ENCODE data around the gene EFNA2.
"Not testable (repeated sequence)": the region's sequence is repeated elsewhere in the genome, so short reads cannot be mapped to it uniquely, and the experiment has no call there.

EFNA2 gene

DNA sequence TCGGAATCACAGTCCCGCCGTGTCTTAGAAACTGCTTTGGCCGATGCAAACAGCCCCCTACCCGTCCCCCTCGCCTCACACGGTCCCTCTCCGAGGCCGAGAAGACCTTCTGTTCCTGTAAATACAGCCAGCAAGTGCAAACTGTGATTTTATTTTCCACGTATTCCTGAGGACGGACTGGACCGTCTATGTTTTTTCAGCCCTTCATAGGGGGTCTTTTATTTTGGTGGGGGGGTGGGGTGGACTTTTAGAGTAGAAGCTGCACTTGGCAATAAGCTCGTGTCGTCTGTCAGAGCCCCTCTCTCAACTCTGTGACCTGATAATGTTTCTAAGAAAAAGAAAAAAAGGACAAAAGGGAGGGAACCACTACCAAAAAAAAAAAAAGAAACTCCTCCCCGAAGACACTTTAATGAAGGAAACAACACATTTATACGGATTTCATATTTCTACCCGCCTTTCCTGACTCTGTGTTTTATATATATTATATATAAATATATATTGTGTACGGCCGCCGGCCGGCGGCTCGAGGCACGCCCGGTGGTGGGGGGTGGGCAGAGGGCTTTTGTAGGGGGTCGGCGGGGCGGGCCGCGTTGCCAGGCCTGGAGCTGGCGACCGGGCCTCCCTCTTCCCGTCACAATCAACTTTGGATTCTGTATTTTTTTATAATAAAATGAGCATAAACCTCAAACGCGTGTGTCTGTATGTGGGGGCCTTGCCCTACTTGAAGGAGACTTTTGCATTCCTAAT is 15.2 kb downstream of the EFNA2 start:
- no peak for FAIRE-seq

DNA sequence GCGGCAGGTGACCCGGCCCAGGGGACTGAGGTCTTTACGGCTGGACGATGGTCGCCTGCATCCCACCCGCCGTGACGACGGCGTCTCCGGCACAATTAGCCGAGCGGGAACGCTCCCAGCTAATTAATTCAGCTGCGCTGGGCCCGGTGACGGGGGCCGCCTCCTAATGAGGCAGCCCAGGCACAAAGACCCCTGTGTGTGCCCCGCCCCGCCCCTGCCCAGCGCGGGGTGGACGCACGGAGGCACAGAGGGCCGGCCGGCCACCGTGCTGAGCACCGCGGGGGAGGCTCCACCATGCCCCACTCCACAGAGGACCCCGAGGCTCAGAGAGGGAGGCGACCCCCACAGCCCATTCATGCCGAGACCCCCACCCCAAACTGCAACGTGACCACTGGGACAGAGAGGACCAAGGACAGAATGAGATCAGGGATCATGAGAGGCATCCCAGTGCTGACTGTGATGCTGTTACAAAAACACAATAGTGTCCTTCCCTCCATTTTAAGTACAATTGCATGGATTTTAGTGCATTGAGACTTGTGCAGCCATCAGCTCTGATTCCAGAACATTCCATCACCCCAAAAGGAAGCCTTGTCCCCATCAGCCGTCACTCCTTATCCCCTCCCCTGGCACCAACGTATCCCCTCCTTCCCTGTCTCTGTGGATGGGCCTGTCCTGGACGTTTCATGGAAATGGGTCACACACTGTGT is 17.0 kb downstream of the EFNA2 start:
- no peak for FAIRE-seq

DNA sequence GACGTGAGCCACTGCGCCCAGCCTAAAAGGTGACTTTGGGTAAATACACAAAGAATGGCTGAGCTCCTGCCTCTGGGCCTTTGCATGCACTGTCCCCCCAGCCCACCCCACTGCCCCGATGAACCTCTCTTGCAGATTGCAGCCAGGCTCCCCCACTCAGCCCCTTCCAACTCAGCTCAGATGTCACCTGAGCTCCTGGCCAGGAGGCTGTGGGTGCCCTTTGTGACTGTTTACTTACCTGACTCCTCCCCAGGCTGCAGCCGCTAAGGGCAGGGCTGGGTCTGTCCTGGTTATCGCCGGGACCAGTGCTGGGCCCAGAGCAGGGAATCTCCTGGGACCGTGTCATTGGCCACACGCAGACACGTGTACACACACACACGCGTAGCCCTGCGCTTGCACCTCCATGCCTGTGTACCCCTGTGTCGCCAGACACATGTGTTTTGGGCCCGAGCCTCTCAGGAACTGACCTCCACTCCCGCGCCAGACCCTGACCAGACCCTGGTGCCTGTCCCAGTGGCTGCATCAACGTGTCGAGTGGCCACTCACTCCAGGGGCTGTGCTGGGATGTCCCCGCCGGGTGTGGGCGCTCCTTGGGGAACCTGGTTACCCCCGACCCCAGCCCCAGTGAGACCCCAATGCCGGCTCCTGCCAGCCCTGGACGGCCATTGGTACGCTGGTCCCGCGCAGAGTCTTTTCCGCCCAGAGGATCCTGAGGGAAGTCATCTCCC is 18.7 kb downstream of the EFNA2 start:
- no peak for FAIRE-seq

DNA sequence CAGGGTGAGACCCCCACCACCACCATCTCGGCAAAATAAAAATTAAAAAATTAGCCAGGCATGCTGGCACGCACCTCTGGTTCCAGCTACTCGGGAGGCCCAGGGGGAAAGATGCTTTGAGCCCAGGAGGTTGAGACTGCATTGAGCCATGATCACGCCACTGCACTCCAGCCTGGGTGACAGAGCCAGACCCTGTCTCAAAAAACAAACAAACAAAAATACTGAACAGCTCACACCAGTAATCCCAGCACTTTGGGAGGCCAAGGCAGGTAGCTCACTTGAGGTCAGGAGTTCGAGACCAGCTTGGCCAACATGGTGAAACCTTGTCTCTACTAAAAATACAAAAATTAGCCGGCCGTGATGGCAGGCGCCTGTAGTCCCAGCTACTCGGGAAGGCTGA is 19.7 kb downstream of the EFNA2 start:
- not testable (repeated sequence) for FAIRE-seq

DNA sequence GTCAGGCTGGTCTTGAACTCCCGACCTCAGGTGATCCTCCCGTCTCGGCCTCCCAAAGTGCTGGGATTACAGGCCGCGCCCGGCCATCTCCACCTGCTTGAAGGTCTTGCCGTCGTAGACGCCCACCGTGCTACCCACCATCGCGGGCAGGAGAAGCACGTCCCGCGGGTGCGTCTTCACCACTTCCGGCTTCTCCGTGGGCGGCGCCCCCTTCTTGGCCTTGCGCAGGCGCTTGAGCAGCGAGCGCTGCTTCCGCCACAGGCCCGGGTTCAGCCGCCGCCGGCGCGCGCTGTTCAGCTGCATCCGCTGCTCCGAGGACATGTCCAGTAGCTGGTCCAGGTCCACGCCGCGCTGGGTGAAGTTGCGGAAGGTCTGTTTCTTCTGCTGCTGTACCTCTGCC is 21.6 kb downstream of the EFNA2 start:
- FAIRE-seq: no peak

DNA sequence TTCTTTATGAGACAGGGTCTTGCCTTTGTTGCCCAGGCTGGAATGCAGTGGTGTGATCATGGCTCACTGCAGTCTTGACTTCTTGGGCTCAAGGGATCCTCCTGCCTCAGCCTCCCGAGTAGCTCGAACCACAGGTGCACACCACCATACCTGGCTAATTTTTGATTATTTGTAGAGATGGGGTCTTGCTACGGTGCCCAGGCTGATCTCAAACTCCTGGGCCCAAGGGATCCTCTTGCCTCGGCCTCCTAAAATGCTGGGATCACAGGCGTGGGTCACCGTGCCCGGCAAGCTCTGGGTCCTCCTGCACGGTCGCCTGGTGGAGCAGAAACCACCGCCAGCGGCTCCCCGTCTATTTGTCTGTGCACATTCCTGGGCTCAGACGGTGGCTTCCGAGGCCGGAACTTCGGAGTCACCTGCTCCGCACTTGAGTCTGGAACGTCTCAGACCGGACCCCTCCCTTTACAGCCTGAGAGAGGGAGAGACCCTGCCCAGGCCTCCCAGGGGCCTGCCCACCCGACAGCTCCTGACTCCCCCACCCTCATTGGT is 22.2 kb downstream of the EFNA2 start:
- FAIRE-seq: no peak

DNA sequence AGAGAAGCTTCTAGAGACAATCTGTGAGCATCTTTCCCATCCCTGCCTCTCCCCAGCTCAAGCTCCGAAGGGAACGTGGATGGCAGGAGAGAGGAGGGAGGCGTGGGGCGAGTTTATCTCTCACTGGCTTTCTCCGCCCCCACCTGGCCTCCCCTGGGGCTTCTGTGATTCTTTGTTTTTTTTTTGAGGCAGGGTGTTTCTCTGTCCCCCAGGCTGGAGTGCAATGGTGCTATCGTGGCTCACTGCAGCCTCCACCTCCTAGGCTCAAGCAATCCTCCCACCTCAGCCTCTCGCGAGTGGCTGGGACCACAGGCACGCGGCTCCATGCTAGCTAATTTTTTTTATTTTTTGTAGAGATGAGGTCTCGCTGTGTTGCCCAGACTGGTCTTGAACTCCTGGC is 23.0 kb downstream of the EFNA2 start:
- FAIRE-seq: no peak

DNA sequence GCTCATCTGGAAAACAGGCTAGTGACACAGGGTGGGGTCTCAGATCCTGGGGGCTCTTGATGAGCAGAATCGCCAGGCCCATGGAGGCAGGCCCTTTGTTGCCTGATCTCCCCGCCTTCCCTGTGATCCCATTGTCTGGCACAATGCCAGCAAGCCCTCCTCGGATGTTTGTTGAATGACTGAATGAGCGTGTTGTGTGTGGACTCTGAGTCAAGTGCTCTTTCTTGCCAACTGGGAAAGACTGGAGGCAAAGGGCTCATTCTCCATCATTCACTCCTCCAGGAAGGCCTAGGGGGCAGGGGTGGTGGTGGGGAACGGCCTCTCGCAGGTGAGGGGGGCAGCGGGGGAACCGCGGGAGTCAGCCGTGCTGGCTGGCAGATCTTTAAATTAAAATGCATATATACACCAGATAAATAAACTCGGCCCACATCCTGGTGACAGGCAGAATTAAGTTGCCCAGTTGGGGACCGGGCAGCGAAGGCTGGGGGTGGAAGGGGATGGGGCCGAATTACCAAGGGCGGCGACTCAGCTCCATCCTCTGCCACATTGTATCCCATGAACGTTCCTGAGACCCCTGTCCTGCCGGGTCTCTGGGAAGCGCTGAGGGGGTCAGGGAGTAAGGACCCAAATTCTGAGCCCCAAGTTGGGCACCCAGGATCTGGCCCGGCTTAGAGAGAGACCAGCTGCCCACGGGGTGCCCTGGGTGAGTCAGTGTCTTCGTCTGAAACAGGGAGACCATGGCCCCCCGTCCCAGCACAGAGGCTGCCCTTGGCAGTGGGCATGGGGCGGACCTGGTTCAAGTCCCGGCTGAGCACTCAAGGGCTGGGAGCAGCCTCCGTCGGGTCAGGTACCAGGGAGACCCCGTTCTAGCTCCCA is 24.5 kb downstream of the EFNA2 start:
- no peak for FAIRE-seq

DNA sequence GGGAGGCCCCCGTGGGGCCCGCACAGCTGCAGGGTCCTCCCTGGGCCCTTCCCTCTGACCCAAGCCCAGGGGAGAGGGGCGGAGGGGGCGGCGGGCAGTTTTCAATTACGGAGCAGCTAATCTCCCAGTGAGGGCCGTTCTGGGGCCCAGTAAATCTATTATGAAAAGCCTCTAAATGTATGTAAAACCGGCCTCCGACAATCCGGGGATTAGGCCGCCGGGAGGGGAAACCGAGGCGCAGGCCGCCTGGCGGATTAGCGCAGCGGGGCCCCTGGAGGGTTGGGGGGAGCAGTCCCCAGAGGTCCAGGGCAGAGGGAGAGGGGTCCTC is 25.1 kb downstream of the EFNA2 start:
- no peak for FAIRE-seq

DNA sequence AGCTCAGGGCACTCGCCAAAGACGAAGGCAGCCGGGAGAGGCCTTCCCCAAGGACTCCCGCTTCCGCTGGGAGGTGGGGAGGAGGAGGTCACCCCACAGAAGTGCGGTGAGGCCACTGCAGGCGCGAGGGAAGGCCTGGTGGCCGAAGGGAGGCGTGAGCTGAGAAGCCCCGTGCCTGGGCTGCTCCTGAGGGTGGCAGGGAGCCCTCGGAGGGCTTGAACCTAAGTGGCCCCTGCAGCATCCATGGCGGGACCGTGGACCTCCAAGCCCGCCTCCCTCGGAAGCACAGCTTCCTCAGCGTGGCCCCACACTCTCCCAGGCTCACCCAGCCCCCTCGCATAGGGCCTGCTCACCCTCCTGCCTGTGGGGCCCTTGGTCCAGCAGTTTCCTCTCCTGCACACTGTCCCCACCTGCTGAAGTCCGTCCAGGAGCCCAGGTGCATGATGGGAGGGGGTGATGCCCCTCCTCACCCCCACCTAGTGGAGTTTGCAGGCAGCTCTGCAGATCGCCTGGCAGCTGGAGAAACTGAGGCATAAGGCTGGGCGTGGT is 25.9 kb downstream of the EFNA2 start:
- no peak for FAIRE-seq

DNA sequence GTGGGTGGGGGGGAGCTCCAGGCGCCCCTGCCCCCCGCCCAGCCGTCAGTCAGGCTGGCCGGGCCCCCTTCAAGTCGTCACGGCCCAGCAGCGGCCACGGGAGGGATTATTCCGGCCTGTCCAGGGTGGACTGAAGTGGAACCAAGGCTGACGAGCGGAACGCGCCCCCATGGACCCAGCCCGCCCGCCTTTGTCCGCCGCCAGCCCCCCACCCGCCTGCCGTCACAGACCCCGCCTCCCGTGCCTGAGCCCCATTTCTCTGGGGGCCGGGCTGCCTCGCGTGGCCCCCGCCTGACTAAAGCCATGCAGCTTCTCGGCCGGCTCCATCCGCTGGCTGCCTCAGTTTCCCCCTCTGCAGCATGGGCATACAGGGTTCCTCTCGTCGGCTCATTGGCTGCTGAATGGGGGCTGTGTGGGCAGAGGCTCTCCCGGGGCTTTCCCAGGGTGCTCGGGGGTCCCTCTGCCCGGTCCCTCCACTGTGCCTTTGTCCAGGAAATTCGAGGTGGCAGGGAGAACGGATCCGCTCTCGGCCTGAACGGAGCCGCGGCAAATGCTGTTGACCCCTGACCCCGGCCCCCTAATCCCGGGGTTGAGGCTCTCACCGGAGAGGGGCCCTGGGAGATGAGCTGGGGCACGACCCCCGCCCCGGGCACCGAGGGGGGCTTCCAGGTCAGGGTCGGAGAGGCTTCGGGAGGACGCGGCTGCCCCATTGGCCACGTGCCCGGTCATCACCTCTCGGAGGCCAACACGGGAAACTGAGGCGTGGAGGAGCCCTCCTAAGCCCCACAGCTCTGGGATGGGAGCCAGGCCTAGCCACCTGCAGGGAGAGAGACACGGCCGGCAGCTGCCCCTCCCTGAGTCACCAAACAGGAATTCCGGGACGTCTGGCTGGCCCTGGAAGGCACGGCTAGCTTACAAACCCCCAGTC is 27.4 kb downstream of the EFNA2 start:
- no peak for FAIRE-seq

DNA sequence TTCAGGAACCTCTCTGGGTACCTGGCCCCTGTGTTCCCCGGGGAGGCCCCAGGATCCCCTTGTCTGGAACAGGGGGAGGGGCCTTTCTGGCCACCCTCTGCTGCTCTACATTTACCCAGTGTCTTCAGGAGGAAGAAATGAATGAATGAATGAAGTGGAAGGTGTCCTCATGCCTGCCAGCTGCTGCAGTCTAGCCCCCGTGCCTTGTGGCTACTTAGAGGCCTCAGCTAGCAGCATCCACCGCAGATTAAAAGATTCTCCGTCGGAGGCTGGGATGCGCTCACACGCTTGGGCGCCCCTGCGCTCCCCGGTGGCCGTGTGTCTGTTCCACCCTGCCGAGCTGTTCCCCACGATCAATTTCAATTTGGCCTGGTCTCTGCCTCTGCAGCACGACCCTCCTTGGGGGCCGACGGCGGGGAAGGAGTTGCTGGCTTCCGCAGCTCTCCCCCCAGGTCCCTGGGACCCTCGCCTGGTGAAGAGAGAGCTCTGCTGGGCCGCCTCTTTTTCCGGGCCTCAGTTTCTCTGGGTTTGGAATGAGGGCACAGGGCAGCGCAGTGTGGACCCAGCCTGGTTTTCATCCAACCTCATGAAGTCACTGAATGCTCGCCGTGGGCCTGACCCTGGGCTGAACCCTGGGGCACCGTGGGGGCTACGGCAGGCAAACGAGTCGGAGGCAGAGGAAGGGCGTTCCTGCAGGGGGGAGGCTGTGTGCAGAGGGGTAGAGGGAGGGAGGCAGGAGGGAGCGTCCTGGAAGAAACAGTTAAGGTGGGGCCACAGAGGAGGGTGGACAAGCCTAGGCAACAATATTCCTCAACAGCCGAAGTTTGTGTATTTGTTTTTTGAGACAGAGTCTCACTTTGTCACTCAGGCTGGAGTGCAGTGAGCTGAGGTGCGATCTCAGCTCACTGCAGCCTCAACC is 28.3 kb downstream of the EFNA2 start:
- FAIRE-seq: no peak

DNA sequence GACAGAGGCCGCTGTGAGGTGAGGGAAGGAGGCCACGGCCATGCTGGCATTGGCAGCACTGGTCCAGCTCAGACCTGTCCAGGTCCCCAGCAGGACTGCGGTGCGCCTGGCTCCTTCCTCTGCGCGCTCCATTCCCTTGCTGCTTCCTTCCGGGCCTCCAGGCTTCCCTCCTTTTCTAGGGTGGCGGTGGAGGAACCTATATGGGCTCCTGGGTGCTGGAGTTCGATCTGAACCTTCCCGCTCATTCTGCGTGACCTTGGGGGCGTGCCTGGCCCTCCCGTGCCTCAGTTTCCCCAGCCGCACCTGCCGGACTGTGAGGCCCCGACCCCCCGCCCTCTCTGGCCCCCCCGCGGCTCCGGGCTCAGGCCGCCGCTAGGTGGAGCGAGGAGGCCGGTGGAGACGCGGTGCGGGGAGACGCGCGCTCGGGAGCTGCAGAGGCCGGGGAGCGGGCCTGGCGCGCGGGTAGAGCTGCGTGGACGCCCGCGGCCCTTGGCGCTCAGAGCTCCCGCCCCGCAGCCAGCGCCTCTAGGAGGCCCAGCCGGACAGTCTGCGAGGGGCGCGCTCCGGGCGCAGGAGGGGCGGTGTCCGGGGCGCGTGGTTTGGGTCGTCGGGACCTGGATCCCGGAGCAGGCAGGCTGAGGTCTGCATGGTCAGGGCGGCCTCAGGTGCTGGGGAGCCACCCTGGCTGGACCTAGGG is 29.9 kb downstream of the EFNA2 start:
- FAIRE-seq: no peak

DNA sequence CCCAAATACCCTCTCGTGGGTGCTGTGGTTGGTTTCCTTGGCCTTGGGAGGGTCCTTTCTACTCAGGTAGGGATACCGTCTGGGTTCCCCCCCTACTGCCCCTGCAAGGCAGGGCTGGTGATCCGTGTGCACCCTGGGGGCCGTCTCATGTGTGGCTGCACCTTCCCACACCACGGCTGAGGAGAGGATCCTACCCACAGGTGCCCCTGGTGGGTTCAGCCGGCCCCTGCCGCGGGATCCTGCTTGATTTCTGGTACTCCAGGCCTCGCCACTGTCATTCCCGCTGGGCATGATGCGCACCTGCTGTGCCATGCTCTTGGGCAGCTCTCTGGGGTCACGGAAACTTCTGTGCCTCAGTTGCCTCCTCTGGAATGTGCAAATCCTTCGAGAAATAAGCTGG is 30.8 kb downstream of the EFNA2 start:
- FAIRE-seq: no peak

DNA sequence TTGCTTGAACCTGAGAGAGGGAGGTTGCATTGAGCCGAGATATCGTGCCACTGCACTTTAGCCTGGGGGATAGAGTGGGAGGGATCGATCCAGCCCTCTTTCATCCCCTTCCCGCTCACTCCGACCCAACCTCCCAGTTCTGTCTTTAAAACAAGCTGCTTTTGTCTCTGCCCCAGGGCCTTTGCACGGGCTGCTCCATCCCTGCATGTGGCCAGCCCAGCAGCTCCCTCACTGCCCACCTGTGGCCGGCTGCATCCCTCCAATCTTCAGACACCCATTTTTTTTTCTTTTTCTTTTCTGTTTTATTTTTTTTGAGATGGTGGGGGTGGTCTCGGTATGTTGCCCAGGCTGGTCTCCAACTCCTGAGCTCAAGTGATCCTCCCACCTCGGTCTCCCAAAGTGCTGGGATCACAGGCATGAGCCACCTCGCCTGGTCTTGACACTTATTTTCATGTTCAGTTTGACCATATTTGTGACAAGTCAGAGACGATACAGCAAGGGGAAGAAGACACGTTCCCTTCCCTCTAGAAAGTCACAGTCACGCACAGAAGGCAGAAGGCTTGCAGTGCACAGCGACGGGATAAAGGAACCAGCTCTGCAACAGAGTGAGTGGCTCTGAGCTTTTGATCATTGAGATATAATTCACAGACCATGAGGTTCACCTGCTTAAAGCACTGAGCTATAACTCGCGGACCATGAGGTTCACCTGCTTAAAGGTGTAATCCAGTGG is 31.8 kb downstream of the EFNA2 start:
- no peak for FAIRE-seq

DNA sequence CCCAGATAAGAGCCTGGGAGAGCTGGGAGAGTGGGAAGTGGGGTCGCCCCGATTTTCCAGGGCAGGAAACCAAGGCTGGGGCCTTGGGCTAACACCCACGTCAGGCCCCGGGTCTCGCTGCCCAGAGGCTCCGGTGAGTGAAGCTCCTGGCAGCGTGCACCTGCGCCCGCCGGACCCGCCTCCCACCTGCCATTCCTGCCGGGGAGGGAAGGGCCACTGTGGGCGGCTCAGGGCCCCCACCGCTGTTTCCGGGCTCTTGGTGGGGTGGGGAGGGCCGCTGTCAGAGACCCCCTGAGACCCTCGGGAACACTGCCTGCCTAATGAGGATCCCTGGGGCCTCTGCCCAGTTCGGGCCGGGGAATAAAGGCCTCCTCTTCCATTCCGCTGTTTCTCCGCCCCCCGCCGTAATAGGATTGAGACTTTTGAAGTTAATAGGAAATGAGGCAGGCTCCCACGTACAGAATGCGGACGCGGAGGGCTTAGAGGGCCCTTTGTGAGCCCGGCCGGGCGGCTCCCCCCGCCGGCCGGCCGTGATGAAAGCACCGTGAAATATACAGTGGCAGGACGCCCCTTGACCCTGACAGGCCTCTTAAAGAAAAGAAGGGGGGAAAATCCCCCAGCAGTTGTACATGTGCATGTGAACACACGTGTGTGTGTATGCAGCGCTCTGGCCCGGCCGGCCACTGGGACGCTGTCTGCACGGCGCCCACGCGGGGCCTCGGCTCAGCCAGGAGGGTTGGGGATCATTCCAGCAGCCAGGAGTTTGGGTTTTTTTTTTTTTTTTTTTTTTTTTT is 33.2 kb downstream of the EFNA2 start:
- FAIRE-seq: no peak

DNA sequence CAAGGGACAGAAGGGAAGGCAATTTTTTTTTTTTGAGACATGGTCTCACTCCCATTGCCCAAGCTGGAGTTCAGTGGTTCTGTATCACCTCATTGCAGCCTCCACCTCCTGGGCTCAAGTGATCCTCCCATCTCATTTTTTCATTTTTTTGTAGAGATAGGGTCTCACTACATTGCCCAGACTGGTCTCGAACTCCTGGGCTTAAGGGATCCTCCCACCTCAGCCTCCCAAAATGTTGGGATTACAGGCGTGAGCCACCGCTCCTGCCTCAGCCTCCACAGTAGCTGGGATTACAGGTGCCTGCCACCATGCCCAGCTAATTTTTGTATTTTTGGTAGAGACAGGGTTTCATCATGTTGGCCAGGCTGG is 34.6 kb downstream of the EFNA2 start:
- not testable (repeated sequence) for FAIRE-seq

DNA sequence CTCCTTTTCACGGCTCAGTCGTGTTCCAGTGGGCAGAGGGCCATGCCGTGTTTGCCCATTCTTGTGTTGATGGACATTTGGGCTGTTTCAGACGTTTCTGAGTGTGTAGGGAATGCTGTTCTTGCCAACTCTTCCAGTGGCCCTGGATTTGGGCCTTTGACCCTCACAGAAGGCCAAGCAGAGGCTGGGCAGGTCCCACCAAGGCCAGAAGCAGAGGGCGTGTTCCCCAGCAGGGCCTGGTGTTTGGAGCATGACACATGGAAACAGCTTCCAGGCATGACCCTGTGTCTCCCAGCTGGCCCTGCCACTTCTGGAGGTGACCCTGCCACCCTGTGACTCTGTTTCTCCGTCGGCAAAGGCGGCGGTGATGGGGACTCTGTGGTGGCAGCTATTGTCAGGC is 35.9 kb downstream of the EFNA2 start:
- no peak for FAIRE-seq
